Measurements from ENCODE around the gene CFAP20DC. TPM values are rescaled to one million over a fixed set of nuclear protein-coding genes. Genes with fewer than 3 reads are reported as not detected.
"Not testable (repeated sequence)": the region's sequence is repeated elsewhere in the genome, so short reads cannot be mapped to it uniquely, and the experiment has no call there.

CFAP20DC gene
- total RNA-seq, 1 donor from 2014 or later, result 0.08 TPM

- DNase-seq (ENCODE audit: low spot score), result no peak
- intact Hi-C loops (cut with DNase I), result no loop called here
Measured at GRCh38 chr3:58719684-58720083, 330.1 kb downstream of the CFAP20DC start.

- DNase-seq (ENCODE audit: low spot score), result no peak
- intact Hi-C loops (cut with DNase I), result no loop called here
Measured at GRCh38 chr3:58713715-58714401, 336.0 kb downstream of the CFAP20DC start.

GRCh38 chr3:58711871-58712270 lies 338.0 kb downstream of the CFAP20DC start:
- no peak for DNase-seq (ENCODE audit: low spot score)
- intact Hi-C loops (cut with DNase I), result no loop called here

- intact Hi-C loops (cut with DNase I); DNase-seq (ENCODE audit: low spot score): not testable (repeated sequence)
Measured at GRCh38 chr3:58708983-58709382, 340.8 kb downstream of the CFAP20DC start.

GRCh38 chr3:58708116-58708791 lies 341.6 kb downstream of the CFAP20DC start:
- no peak for DNase-seq (ENCODE audit: low spot score)
- intact Hi-C loops (cut with DNase I), result no loop called here

- DNase-seq (ENCODE audit: low spot score), result no peak
- intact Hi-C loops (cut with DNase I), result no loop called here
Measured at GRCh38 chr3:58707390-58707930, 342.4 kb downstream of the CFAP20DC start.

GRCh38 chr3:58706395-58707167 lies 343.2 kb downstream of the CFAP20DC start:
- intact Hi-C loops (cut with DNase I), result no loop called here

GRCh38 chr3:58704745-58705144 lies 345.1 kb downstream of the CFAP20DC start:
- intact Hi-C loops (cut with DNase I), result no loop called here
- DNase-seq (ENCODE audit: low spot score), result no peak

More at GRCh38 chr3:58706395-58707167, 343.2 kb downstream of the CFAP20DC start:
- DNase-seq (ENCODE audit: low spot score), result no peak

- DNase-seq (ENCODE audit: low spot score); intact Hi-C loops (cut with DNase I): not testable (repeated sequence)
Measured at GRCh38 chr3:58704304-58704703, 345.5 kb downstream of the CFAP20DC start.

- DNase-seq (ENCODE audit: low spot score), result no peak
Measured at GRCh38 chr3:58698246-58698645, 351.6 kb downstream of the CFAP20DC start.

GRCh38 chr3:58697561-58697960 lies 352.3 kb downstream of the CFAP20DC start:
- intact Hi-C loops (cut with DNase I), result no loop called here
- no peak for DNase-seq (ENCODE audit: low spot score)

More at GRCh38 chr3:58698246-58698645, 351.6 kb downstream of the CFAP20DC start:
- intact Hi-C loops (cut with DNase I), result no loop called here

- intact Hi-C loops (cut with DNase I); DNase-seq (ENCODE audit: low spot score): not testable (repeated sequence)
Measured at GRCh38 chr3:58696813-58697212, 353.0 kb downstream of the CFAP20DC start.

GRCh38 chr3:58696093-58696492 lies 353.7 kb downstream of the CFAP20DC start:
- intact Hi-C loops (cut with DNase I), result no loop called here
- DNase-seq (ENCODE audit: low spot score), result no peak

GRCh38 chr3:58695284-58695683 lies 354.5 kb downstream of the CFAP20DC start:
- DNase-seq (ENCODE audit: low spot score), result not testable (repeated sequence)

GRCh38 chr3:58693940-58694850 lies 355.6 kb downstream of the CFAP20DC start:
- intact Hi-C loops (cut with DNase I), result no loop called here
- no peak for DNase-seq (ENCODE audit: low spot score)

More at GRCh38 chr3:58695284-58695683, 354.5 kb downstream of the CFAP20DC start:
- intact Hi-C loops (cut with DNase I), result not testable (repeated sequence)

GRCh38 chr3:58692484-58692883 lies 357.3 kb downstream of the CFAP20DC start:
- no peak for DNase-seq (ENCODE audit: low spot score)
- intact Hi-C loops (cut with DNase I), result no loop called here
